WTC11 (cell line): ENCODE measurements around the gene FAH. TPM values are rescaled to one million over a fixed set of nuclear protein-coding genes. Genes with fewer than 3 reads are reported as not detected.

Experiments used
- ATAC-seq: fragments of 200-7000 bp; cut with Tn5 transposase; 2 replicates; pipeline ENCODE4 v1.10.0; 2021; ENCODE audit warnings: mild to moderate bottlenecking, moderate library complexity
- CTCF ChIA-PET: fragments of 300-600 bp; sonication (Branson Sonifier 250); formaldehyde crosslinking; loops from one replicate; lab custom pipeline; 2021; ENCODE audit warnings: antibody characterized with exemption; lab: Charles Lee
- POLR2A ChIA-PET: fragments of 350-600 bp; sonication (Branson Sonifier 250); formaldehyde crosslinking; loops from one replicate; lab custom pipeline; 2021; ENCODE audit warnings: antibody characterized with exemption; lab: Charles Lee
- DNase-seq: peaks from one replicate; pipeline ENCODE4 v3.0.0; 2021; ENCODE audit warnings: low spot score
- H3K27ac Mint-ChIP-seq: 2 replicates; pipeline ENCODE4 v1.8.0; 2021; ENCODE audit warnings: mixed read lengths
- H3K27me3 Mint-ChIP-seq: 2 replicates; pipeline ENCODE4 v1.8.0; 2021; ENCODE audit warnings: low read depth, mild to moderate bottlenecking, moderate library complexity, mixed read lengths
- H3K36me3 Mint-ChIP-seq: 2 replicates; pipeline ENCODE4 v1.8.0; 2021; ENCODE audit warnings: mixed read lengths
- H3K4me1 Mint-ChIP-seq: 2 replicates; pipeline ENCODE4 v1.8.0; 2022; ENCODE audit warnings: mixed read lengths
- H3K4me3 Mint-ChIP-seq: 2 replicates; pipeline ENCODE4 v1.8.0; 2021; ENCODE audit warnings: mild to moderate bottlenecking, moderate library complexity, mixed read lengths
- H3K9me3 Mint-ChIP-seq: 2 replicates; pipeline ENCODE4 v1.8.0; 2021; ENCODE audit warnings: mixed read lengths
- ARID4B ChIP-seq: sonication (generic); formaldehyde crosslinking; IDR thresholded peaks from 2 replicates; pipeline ENCODE4 v1.8.0; 2023; ENCODE audit warnings: missing genetic modification reagents, mild to moderate bottlenecking, borderline replicate concordance
- ATF3 ChIP-seq: sonication (generic); formaldehyde crosslinking; conservative IDR thresholded peaks from 2 replicates; pipeline ENCODE4 v1.8.1; 2022; ENCODE audit warnings: mild to moderate bottlenecking, missing genetic modification reagents
- CDX4 ChIP-seq: fragments of 250-450 bp; sonication (Bioruptor Pico); IDR thresholded peaks from 2 replicates; pipeline ENCODE4 v1.9.0; 2021; ENCODE audit warnings: moderate library complexity, mild to moderate bottlenecking, inconsistent platforms, borderline replicate concordance
- ETV6 ChIP-seq: sonication (generic); formaldehyde crosslinking; IDR thresholded peaks from 2 replicates; pipeline ENCODE4 v1.8.1; 2022; ENCODE audit warnings: mild to moderate bottlenecking, missing genetic modification reagents
- FOXK1 ChIP-seq: sonication (generic); formaldehyde crosslinking; IDR thresholded peaks from 2 replicates; pipeline ENCODE4 v1.8.0; 2022; ENCODE audit warnings: mild to moderate bottlenecking, moderate library complexity, missing genetic modification reagents
- GABPB1 ChIP-seq: sonication (generic); formaldehyde crosslinking; IDR thresholded peaks from 2 replicates; pipeline ENCODE4 v1.8.1; 2023; ENCODE audit warnings: mild to moderate bottlenecking, missing genetic modification reagents
- IRF1 ChIP-seq: sonication (generic); formaldehyde crosslinking; IDR thresholded peaks from 2 replicates; pipeline ENCODE4 v1.8.0; 2023; ENCODE audit warnings: missing genetic modification reagents
- JUN ChIP-seq: sonication (generic); formaldehyde crosslinking; IDR thresholded peaks from 2 replicates; pipeline ENCODE4 v1.8.0; 2023; ENCODE audit warnings: mild to moderate bottlenecking, missing genetic modification reagents
- MYBL2 ChIP-seq: sonication (generic); formaldehyde crosslinking; IDR thresholded peaks from 2 replicates; pipeline ENCODE4 v1.8.1; 2023; ENCODE audit warnings: mild to moderate bottlenecking, moderate library complexity, missing genetic modification reagents
- RELA ChIP-seq: sonication (generic); formaldehyde crosslinking; IDR thresholded peaks from 2 replicates; pipeline ENCODE4 v1.8.1; 2022; ENCODE audit warnings: missing genetic modification reagents, mild to moderate bottlenecking, borderline replicate concordance
- SMAD4 ChIP-seq: sonication (generic); formaldehyde crosslinking; IDR thresholded peaks from 2 replicates; pipeline ENCODE4 v1.8.0; 2022; ENCODE audit warnings: mild to moderate bottlenecking, missing genetic modification reagents
- ZNF138 ChIP-seq: sonication (generic); formaldehyde crosslinking; conservative IDR thresholded peaks from 2 replicates; pipeline ENCODE4 v1.8.1; 2022; ENCODE audit warnings: mild to moderate bottlenecking, moderate library complexity, missing genetic modification reagents
- total RNA-seq: library from RNA; stranded (reverse); gene quantifications from 3 replicates; pipeline ENCODE4 v1.2.3, GENCODE V29; 2021
- TF ChIP-seq, protein P1 (sequence below): sonication (generic); formaldehyde crosslinking; IDR thresholded peaks from 2 replicates; pipeline ENCODE4 v1.8.0; 2022; ENCODE audit warnings: mild to moderate bottlenecking, missing genetic modification reagents
- TF ChIP-seq, protein P2 (sequence below): sonication (generic); formaldehyde crosslinking; IDR thresholded peaks from 2 replicates; pipeline ENCODE4 v1.8.1; 2023; ENCODE audit warnings: mild to moderate bottlenecking, moderate library complexity, missing genetic modification reagents
- TF ChIP-seq, protein P3 (sequence below): sonication (generic); formaldehyde crosslinking; IDR thresholded peaks from 2 replicates; pipeline ENCODE4 v1.8.0; 2022; ENCODE audit warnings: missing genetic modification reagents

The FAH gene
- total RNA-seq, 1 experiment from 2014 or later: 22.8 TPM

DNA sequence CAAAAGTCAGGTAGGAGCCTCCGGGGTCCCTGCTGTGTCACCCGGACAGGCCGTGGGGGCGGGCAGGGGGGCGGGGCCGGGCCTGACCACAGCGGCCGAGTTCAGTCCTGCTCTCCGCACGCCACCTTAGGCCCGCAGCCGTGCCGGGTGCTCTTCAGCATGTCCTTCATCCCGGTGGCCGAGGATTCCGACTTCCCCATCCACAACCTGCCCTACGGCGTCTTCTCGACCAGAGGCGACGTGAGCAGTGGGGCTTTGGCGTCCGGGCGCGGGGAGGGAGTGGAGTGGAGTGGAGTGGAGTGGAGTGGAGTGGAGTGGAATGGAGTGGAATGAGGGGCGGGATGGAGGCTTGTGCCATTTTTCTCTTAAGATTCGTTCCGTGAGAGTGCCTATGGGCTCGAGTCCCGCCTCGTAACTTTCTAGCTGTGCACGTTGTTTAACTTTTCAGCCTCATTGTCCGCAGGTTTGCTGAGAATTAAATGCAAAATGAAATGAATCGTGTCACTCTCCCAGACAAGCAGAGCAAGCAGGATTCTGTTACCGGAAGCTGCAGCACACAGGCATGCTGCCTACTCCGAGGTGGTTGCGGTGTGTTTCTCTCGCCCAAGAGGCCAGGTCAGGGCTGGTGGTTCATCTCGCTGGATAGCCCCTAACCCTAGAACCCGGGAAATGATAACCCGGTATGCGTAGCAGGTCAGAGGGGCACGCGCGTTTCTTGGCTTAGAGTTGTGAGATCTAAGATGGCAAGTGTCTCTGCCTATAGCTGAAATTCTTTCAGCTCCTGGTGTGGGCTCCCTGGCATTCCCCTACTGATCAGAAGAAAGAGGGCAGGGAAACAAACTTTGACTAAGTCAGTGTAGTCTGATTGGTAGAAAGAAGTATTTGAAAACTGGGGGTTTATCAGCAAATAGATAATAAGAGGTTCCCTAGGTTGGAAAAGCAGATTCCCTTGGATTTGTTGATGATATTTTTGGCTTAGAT lies at the start of gene FAH (continued):
- TF ChIP-seq, protein P1, sequence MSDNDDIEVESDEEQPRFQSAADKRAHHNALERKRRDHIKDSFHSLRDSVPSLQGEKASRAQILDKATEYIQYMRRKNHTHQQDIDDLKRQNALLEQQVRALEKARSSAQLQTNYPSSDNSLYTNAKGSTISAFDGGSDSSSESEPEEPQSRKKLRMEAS (CRISPR knock-in tag): no peak
- TF ChIP-seq JUN (CRISPR knock-in tag): no peak
- no peak for TF ChIP-seq MYBL2 (CRISPR knock-in tag)
- TF ChIP-seq, protein P2, sequence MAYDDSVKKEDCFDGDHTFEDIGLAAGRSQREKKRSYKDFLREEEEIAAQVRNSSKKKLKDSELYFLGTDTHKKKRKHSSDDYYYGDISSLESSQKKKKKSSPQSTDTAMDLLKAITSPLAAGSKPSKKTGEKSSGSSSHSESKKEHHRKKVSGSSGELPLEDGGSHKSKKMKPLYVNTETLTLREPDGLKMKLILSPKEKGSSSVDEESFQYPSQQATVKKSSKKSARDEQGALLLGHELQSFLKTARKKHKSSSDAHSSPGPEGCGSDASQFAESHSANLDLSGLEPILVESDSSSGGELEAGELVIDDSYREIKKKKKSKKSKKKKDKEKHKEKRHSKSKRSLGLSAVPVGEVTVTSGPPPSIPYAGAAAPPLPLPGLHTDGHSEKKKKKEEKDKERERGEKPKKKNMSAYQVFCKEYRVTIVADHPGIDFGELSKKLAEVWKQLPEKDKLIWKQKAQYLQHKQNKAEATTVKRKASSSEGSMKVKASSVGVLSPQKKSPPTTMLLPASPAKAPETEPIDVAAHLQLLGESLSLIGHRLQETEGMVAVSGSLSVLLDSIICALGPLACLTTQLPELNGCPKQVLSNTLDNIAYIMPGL (CRISPR knock-in tag): no peak
- TF ChIP-seq, all 79 proteins: peak for 5

- H3K4me1 Mint-ChIP-seq: peaks cover 24% of the 10 kb centered on the region
- no peak for ATAC-seq
- ChIA-PET CTCF (no interaction called here), POLR2A (no interaction called here)
- DNase-seq: no peak
- H3K9me3 Mint-ChIP-seq: no peaks in the 10 kb centered on the region
- peaks cover 2% of the 10 kb centered on the region; the same call in 1 of the 2 replicates for H3K36me3 Mint-ChIP-seq
- no peak overlapping the region for H3K27ac Mint-ChIP-seq
- H3K4me3 Mint-ChIP-seq: no peak overlapping the region
- no peaks in the 10 kb centered on the region for H3K27me3 Mint-ChIP-seq
- TF ChIP-seq IRF1 (CRISPR knock-in tag) (no peak), MYBL2 (CRISPR knock-in tag) (no peak), CDX4 (CRISPR knock-in tag) (no peak)
These were observed 47.6 kb upstream of the FAH start for GRCh38 chr15:80105193-80105592.

- Mint-ChIP-seq H3K27ac (no peak overlapping the region), H3K9me3 (no peaks in the 10 kb centered on the region), H3K27me3 (no peaks in the 10 kb centered on the region), H3K36me3 (peaks cover 2% of the 10 kb centered on the region; the same call in 1 of the 2 replicates), H3K4me3 (no peak overlapping the region), H3K4me1 (peaks cover 24% of the 10 kb centered on the region)
- CTCF ChIA-PET: no interaction called here
- ATAC-seq (no peak), DNase-seq (no peak)
- TF ChIP-seq RELA (CRISPR knock-in tag): no peak
- TF ChIP-seq ZNF138 (CRISPR knock-in tag): no peak
- TF ChIP-seq GABPB1 (CRISPR knock-in tag): no peak
- TF ChIP-seq ARID4B: no peak
- TF ChIP-seq ETV6 (CRISPR knock-in tag): no peak
- no peak for TF ChIP-seq FOXK1 (CRISPR knock-in tag)
- TF ChIP-seq SMAD4 (CRISPR knock-in tag): no peak
- TF ChIP-seq, protein P3, sequence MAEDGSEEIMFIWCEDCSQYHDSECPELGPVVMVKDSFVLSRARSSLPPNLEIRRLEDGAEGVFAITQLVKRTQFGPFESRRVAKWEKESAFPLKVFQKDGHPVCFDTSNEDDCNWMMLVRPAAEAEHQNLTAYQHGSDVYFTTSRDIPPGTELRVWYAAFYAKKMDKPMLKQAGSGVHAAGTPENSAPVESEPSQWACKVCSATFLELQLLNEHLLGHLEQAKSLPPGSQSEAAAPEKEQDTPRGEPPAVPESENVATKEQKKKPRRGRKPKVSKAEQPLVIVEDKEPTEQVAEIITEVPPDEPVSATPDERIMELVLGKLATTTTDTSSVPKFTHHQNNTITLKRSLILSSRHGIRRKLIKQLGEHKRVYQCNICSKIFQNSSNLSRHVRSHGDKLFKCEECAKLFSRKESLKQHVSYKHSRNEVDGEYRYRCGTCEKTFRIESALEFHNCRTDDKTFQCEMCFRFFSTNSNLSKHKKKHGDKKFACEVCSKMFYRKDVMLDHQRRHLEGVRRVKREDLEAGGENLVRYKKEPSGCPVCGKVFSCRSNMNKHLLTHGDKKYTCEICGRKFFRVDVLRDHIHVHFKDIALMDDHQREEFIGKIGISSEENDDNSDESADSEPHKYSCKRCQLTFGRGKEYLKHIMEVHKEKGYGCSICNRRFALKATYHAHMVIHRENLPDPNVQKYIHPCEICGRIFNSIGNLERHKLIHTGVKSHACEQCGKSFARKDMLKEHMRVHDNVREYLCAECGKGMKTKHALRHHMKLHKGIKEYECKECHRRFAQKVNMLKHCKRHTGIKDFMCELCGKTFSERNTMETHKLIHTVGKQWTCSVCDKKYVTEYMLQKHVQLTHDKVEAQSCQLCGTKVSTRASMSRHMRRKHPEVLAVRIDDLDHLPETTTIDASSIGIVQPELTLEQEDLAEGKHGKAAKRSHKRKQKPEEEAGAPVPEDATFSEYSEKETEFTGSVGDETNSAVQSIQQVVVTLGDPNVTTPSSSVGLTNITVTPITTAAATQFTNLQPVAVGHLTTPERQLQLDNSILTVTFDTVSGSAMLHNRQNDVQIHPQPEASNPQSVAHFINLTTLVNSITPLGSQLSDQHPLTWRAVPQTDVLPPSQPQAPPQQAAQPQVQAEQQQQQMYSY (CRISPR knock-in tag): no peak
- no peak for TF ChIP-seq ATF3 (CRISPR knock-in tag)
- TF ChIP-seq IRF1 (CRISPR knock-in tag): no peak
- POLR2A ChIA-PET: no interaction called here
These were observed 47.2 kb upstream of the FAH start for GRCh38 chr15:80105595-80105994.
